Activated naive CD4-positive, alpha-beta T cell treated with anti-CD3 and anti-CD28 coated beads, Interleukin-2, amount 50 U/mL, for 72 hours (primary cell): ENCODE results near the gene BTG4. TPM values are rescaled to one million over a fixed set of nuclear protein-coding genes. Genes with fewer than 3 reads are reported as not detected.

ENCODE experiments used
- ATAC-seq, 2 donors: fragments of 150-1000 bp; cut with Tn5 transposase; 2 replicates each; pipeline ENCODE4 v1.10.0; 2021; ENCODE audit warnings: mild to moderate bottlenecking in 2 of 2, moderate library complexity in 2 of 2
- DNase-seq, 2 donors: peaks; one replicate each; pipeline ENCODE4 v3.0.0; 2021 to 2022; ENCODE audit warnings: low spot score in 2 of 2
- H3K27ac Mint-ChIP-seq, 2 donors: one replicate each; pipeline ENCODE4 v1.8.0; 2022; ENCODE audit warnings: mild to moderate bottlenecking in 2 of 2, mixed read lengths in 2 of 2
- H3K36me3 Mint-ChIP-seq, 2 donors: one replicate each; pipeline ENCODE4 v1.8.0; 2022; ENCODE audit warnings: mixed read lengths in 2 of 2
- H3K9me3 Mint-ChIP-seq, 2 donors: one replicate each; pipeline ENCODE4 v1.8.0; 2022; ENCODE audit warnings: mixed read lengths in 2 of 2
- total RNA-seq, 2 donors: library from RNA; stranded (reverse); gene quantifications; one replicate each; pipeline ENCODE4 v1.2.3, GENCODE V29; 2022

Gene BTG4
- under 1 TPM in 1 of 2 donors, not detected in 1; 0.23 TPM for total RNA-seq

DNA sequence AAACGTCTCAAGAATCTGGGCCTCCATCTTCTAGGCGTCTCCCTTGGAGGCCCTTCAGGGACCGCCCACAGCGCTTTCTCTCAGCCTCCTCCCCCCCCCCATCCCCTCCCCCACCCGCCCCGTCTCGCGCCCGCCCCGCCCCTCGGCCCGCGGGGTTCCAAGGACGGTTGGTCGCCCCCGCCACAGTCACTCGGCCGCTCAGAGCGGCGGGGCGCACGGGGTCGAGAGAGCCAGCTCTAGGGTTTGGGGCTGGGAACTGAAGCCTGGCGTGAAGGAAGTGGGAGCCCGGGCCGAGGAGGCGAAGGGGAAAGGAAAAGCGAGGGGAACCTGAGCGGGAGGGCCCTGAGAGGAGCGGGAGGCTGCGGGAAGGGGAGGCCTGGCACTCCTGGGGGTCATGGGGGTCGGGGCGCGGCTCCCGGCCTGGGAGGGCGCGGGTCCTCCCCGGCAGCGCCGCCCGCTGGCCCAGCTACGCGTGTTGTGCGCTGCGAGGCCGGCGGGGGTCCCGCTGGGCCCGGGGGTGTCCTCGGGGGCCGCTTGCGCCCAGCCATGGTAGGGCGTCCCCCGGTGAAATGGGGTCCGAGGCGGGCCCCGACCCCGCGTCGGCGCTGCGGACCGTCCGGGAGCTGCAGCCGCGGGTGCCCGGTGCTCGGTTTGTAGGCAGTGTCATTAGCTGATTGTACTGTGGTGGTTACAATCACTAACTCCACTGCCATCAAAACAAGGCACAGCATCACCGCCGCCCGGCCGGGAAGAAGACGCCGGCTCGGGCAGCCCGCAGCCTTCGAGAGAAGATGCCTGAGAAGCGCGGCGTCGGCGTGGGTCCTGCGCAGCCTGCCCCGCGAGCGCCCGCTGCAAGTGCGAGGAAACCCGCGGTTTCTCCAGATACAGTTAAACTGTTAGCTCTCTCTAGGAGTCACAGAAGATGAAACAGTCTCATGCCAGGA, at the start of gene BTG4:
Gene BTG4, minus strand, starts transcription at position 91 of the 944 bp plus-strand sequence. CDS start 13,610 bp downstream, outside the sequence.
- Mint-ChIP-seq H3K36me3 (peaks cover 0 to 5% of the 10 kb centered on the region in 2 donors), H3K9me3 (no peaks in the 10 kb centered on the region), H3K27ac (no peak within 1 kb of the TSS)
- ATAC-seq: peak; percentile 62 to 75
- peak in 1 of 2 donors; percentile 31 for DNase-seq

DNA sequence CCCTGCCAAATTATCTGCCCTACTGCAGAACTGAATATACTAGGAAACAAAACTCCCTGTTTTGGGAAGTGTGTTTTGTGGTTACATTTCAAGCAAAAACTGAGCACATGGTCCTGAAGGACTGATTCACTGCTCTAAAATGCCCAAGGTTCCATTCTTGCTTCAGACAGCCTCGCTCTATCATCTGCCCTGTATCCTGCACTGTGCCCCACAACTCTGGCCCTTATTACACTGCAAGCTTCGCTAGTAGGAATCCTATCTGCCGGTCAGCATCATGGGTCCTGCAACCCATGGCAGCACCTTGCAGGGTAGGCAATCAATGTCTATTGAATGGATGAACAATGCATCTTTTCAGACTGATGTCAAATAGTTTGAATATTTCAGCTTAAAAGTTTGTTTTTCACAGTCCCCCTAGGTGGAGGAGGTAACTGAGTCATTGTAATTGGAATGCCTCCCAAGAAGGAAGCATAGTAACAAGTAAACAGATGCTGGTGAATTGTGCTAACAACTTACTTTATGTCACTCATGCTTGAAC, 49.7 kb upstream of the BTG4 start:
- ATAC-seq (no peak), DNase-seq (no peak)
- no peak overlapping the region for H3K27ac Mint-ChIP-seq
- no peaks in the 10 kb centered on the region for H3K36me3 Mint-ChIP-seq
- no peaks in the 10 kb centered on the region for H3K9me3 Mint-ChIP-seq

DNA sequence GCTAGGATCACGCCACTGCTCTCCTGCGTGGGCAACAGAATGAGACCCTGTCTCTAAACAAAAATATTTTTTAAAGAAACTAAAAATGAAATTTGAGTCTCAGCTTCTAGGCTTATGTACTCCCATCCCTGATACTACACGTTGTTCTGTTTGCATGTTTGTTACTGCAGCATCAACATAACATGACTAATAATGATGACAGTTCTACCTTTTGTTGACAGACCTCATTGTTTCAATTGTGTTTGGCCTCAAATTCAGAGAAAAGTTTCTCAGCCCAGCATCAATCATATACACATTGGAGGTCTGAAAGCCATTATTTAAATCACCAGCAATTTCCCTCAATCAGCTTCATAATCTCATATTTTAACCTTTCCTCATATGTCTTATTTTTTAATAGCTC, 49.1 kb upstream of the BTG4 start:
- H3K36me3 Mint-ChIP-seq: no peaks in the 10 kb centered on the region
- DNase-seq (no peak), ATAC-seq (no peak)
- H3K9me3 Mint-ChIP-seq: no peaks in the 10 kb centered on the region
- no peak overlapping the region for H3K27ac Mint-ChIP-seq

DNA sequence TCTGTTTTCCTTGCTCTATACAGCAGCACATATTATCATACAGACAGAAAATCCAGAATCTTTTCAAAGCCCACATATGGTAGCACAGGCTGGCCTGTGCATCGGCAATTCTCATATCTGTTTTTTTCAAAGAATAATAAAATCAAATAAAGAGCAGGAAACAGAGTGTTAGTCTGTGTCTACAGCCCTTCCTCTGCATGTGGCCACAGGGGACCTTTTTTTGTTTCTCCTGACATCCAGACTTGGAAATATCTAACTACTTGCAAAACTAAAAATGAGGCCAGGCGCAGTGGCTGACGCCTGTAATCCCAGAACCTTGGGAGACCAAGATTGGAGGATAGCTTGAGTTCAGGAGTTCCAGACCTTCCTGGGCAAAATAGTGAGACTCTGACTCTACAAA, 48.6 kb upstream of the BTG4 start:
- DNase-seq (no peak), ATAC-seq (no peak)
- H3K27ac Mint-ChIP-seq: no peak overlapping the region
- no peaks in the 10 kb centered on the region for H3K9me3 Mint-ChIP-seq
- H3K36me3 Mint-ChIP-seq: no peaks in the 10 kb centered on the region

- H3K27ac Mint-ChIP-seq: no peak overlapping the region
- DNase-seq (no peak), ATAC-seq (no peak)
- H3K9me3 Mint-ChIP-seq: peaks cover 0 to 5% of the 10 kb centered on the region in 2 donors
- H3K36me3 Mint-ChIP-seq: peaks cover 0 to 7% of the 10 kb centered on the region in 2 donors
Observed at GRCh38 chr11:111559800-111560464, 47.7 kb upstream of the BTG4 start.

DNA sequence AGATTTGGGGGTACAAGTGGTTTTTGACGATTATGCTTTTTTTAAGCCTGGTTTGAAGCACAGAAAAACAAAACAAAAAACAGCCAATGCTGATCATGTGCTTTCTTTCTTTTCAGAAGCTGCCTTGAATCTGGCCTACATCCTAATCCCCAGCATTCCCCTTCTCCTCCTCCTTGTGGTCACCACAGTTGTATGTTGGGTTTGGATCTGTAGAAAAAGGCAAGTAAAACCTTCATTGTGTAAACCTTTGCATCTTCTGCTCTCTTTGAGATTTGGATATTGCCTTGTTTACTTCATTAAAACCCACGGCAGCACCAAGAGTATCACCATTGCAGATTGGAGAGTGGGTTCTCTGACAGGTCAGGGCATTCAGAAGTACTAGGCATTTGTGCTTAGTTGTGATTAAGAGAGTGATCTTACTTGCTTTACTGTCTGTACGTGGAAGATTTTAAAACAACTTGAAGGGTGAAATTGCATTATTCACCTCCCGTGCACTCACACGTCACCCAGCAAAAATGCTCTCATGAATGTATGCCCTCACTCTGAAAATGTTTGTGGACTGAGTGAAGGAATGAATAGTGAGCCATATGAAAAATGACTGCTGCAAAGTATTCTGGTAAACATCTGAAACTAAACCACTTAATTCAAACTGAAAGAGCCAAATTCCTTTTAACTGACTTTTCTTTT, 45.4 kb upstream of the BTG4 start:
- H3K36me3 Mint-ChIP-seq: peaks cover 0 to 9% of the 10 kb centered on the region in 2 donors
- ATAC-seq: no peak
- H3K27ac Mint-ChIP-seq: no peak overlapping the region
- no peak for DNase-seq
- H3K9me3 Mint-ChIP-seq: peaks cover 0 to 5% of the 10 kb centered on the region in 2 donors

DNA sequence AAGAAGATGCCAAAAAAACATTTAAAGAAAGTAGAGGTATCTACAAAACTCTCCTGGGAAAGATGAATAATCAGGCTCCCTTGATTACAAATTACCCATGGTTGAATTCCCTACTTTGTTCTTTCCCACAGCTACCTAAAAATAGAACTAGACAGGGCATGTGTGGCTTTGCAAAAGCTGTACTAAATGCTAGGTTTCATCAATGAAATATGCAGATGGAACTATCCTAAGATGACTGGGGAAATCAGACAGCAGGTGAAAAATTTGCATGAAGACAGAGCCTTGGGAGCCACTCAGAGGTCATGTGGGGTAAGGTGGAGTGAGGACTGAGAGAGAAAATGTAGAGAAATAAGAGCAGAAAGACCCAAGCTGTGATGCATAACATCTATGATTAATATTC, 43.1 kb upstream of the BTG4 start:
- peak in 1 of 2 donors; percentile 41 for ATAC-seq
- H3K36me3 Mint-ChIP-seq: peaks cover 0 to 9% of the 10 kb centered on the region in 2 donors
- peaks cover 0 to 5% of the 10 kb centered on the region in 2 donors for H3K9me3 Mint-ChIP-seq
- DNase-seq: no peak
- H3K27ac Mint-ChIP-seq: no peak overlapping the region

DNA sequence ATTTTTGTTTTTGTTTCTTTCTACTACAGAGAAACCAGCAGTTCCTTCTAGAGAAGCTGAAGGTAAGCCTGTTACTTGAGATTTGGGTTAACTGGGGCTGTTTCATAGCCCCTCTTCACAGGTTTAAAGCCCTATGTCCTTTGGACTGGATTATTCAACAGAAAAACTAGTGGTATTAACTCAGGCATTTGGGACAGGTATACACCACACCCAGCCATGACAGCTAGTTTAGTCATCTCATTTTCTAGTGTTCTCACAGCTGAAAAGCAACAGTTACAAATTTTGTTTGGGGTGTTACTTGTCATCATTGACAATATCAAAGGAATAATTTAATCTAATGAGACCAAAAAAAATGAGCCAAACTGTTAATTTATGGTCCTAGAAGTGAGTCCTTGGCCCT, 42.3 kb upstream of the BTG4 start:
- Mint-ChIP-seq H3K36me3 (peaks cover 0 to 9% of the 10 kb centered on the region in 2 donors), H3K27ac (no peak overlapping the region), H3K9me3 (peaks cover 0 to 5% of the 10 kb centered on the region in 2 donors)
- no peak for DNase-seq
- no peak for ATAC-seq

DNA sequence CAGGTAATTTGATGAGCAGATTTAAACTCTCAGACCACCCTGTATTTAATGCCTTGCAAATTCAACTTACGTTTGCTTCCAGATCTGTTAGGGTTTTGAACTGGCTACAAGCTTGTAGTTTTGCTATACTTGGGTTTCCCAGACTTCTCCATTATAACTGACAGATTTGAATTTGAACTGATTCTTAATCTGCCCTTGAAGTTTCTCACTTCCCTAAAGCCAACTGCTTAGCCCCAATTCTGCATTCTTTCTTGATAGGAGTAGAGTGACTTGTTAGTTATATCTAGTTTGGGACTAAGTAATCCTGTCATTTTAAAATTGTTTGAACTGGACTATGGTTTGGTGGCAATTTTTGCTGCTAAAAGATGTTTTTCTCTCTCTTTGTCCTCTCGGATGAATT, 38.1 kb upstream of the BTG4 start:
- Mint-ChIP-seq H3K27ac (no peak overlapping the region), H3K36me3 (peaks cover 0 to 5% of the 10 kb centered on the region in 2 donors), H3K9me3 (peaks cover 0 to 1% of the 10 kb centered on the region in 2 donors)
- no peak for DNase-seq
- no peak for ATAC-seq

DNA sequence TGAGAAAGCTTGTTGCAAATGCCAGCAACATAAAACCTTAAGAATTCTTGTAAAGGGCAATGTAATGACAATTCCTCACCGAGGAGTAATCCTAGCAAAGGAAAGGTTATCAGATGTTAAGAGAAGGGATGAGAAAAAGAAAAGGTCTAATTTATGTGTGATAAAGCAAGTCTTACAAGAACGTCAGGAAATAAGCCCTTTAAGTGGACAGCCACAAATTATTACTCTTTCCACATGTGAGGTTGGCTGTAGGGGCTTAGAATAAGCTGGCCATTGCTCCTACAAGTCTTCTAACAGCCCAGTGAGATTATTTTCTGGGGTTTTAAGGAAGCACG, 37.6 kb upstream of the BTG4 start:
- DNase-seq (no peak), ATAC-seq (no peak)
- Mint-ChIP-seq H3K36me3 (peaks cover 0 to under 1% of the 10 kb centered on the region in 2 donors), H3K9me3 (no peaks in the 10 kb centered on the region), H3K27ac (no peak overlapping the region)

GRCh38 chr11:111549196-111549868, 37.1 kb upstream of the BTG4 start:
- Mint-ChIP-seq H3K9me3 (no peaks in the 10 kb centered on the region), H3K27ac (no peak overlapping the region), H3K36me3 (no peaks in the 10 kb centered on the region)
- ATAC-seq (no peak), DNase-seq (no peak)

DNA sequence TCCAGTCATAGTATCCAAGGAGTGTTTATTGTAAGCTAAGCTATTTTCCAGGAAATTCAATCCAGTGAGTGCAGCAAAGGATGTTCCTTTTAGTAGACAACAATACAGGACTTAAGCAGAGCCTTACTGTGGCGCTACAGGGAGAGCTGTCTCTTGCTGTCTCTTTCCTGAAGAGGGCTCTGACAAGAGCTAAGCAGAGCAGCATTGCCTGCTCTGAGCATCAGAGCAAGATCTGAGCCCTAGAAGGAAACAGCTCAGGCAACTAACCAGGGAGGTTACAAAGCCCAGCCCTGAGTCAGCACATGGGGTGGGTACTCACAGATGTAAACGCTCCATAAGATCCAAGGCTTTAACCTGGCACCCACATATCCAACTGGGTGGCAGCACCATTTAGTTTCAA, 36.3 kb upstream of the BTG4 start:
- no peak for ATAC-seq
- no peaks in the 10 kb centered on the region for H3K36me3 Mint-ChIP-seq
- H3K9me3 Mint-ChIP-seq: no peaks in the 10 kb centered on the region
- DNase-seq: no peak
- no peak overlapping the region for H3K27ac Mint-ChIP-seq

DNA sequence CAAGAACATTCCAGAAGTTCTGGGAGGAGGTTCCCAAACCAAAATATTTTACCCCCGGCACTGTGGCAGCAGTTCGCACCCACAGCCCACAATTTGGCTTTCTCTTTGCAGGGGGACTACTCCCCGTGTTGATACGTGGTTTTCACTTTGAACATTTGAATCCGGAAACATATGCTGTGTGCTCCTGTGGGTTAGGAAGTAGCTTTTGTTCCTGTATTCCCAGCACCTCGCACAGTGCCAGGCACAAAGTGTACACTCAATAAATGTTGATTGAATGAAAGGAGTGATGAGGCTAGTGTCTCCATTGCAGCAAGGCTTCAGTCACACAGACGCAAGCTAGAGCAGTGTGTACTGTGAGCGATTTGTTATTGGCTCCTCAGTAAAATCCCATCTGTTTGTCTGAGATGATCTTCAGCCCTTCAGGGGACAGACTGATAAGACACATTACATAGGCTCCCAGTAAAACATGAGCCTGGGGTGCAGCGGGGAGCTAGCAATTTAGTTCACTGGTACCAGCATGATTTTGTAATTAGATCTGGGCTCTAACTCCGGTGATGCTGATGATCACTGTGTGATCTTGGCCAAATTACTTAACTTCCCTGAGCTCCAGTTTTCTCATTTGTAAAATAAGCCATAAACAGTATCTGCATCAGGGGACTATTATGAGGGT, 30.6 kb upstream of the BTG4 start:
- ATAC-seq: no peak
- no peak for DNase-seq
- peaks cover 4 to 8% of the 10 kb centered on the region in 2 donors for H3K36me3 Mint-ChIP-seq
- no peak overlapping the region for H3K27ac Mint-ChIP-seq
- no peaks in the 10 kb centered on the region for H3K9me3 Mint-ChIP-seq

GRCh38 chr11:111541254-111542061, 29.3 kb upstream of the BTG4 start:
- no peaks in the 10 kb centered on the region for H3K9me3 Mint-ChIP-seq
- no peak for DNase-seq
- peak overlapping the region; percentile 10 to 42 for H3K27ac Mint-ChIP-seq
- peaks cover 4 to 12% of the 10 kb centered on the region in 2 donors for H3K36me3 Mint-ChIP-seq
- peak in 1 of 2 donors; percentile 4 for ATAC-seq

DNA sequence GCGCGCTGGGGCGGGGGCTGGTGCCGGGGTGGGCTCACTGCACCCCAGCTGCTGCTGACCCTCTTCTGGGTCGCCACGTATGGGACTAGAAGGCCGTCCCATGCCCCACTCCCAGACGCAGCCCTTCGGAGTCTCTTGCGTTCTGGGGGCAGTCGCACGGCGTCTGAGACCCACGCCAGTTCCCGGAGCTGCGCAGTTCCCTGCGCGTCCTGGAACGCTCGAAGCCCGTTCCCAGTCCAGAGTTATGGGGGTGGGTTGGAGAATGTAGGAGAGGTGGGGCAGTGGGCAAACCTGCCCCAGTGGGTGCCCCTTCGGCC, 28.7 kb upstream of the BTG4 start:
- H3K9me3 Mint-ChIP-seq: no peaks in the 10 kb centered on the region
- peaks cover 4 to 12% of the 10 kb centered on the region in 2 donors for H3K36me3 Mint-ChIP-seq
- H3K27ac Mint-ChIP-seq: peak overlapping the region in 1 of 2 donors; percentile 42
- ATAC-seq (peak in 1 of 2 donors; percentile 14), DNase-seq (peak in 1 of 2 donors; percentile 14)
